Activated T-cell treated with anti-CD3 and anti-CD28 coated beads, Interleukin-2, amount 50 U/mL, for 48 hours (primary cell): ENCODE results near the gene FUT7.

Experiments
- DNase-seq, 2 experiments: peaks; one replicate each; pipeline ENCODE4 v3.0.0-alpha.2; 2020

FUT7 gene

DNA sequence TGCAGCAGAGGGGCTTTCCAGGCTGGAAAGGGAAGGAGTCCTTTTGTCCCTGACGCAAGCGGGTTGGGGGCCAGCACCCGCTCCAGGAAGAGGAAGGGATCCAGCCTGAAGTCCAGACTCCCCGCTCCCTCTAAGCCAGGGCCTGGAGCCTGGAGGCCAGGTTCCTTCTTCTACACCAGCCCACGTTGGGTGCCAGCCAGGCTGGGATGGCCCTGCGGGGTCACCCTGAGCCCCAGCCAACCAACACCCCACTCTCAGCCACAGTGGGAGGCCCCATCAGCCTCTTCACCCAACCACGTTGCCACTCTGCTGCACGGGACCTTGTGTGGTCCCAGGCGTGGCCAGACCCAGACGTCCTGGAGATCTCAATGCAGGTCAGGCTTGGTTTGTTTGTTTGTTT, 970 bp upstream of the FUT7 start:
- DNase-seq, result no peak

DNA sequence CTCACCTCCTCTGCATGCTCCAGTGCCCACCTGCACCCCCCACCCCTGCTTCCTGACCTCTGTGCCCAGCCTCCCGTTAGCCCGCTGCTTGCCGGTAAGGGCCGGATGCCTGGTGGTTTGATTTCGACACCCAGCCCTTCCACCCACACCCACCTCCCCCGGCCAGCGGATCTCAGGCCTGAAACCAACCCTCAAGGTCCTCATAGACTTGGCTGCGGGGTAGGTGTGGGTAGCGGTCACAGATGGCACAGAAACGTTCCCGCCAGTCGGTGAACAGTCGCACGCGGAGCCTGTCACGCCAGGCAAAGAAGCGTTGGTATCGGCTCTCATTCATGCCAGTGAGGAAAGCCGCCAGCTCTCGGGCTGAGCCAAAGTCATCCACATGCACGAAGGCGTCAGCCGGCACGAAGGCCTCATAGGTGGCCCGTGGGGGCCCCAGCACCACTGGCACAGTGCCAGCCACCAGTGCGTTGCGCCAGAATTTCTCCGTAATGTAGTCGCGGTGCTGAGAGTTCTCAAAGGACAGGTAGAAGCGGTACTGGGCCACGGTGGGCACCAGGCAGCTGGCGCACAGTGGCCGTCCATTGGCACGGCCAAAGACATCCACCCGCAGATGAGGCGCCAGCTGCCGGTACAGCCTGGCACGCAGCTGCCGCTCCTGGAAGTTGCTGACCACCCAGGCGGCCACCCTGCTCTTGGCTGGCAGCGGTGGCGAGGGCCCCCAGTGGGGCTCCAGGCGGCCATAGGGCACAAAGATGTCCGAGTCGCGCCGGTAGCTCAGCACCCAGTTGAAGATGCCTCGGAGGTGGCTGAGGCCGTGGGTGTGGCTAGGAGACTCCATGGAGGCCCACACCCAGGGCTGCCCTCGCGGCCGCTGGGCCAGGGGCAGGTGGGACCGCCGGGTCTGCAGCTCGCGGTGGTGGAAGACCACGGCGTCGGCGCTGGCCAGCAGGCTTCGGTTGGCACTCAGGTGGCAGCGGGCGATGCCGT, 1.1 kb downstream of the FUT7 start:
- DNase-seq, result peak; percentile 77 to 80

DNA sequence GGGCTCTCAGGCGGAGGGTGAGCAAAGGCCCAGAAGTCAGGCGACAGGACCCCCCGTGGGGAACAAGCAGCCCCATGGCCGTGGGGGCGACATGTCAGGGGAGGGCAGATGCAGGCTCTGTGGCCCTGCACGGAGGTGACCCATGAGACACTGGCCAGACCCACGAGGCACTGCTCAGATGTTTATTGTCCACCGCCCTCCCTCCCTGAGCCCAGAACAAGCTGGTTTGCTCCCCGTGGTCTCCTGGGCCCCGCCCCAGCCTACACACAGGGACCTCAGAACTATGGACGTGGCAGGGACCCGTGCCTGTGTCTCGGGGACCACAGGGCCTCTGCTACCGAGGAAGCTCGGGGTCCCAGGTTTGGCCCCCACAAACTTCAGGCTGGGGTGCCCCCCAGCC, 1.9 kb downstream of the FUT7 start:
- DNase-seq, result no peak

- DNase-seq, result peak; percentile 90
These were observed 2.6 kb downstream of the FUT7 start for GRCh38 chr9:137029058-137029936.

GRCh38 chr9:137028263-137029057, 3.4 kb downstream of the FUT7 start:
- DNase-seq, result peak; percentile 79 to 81

DNA sequence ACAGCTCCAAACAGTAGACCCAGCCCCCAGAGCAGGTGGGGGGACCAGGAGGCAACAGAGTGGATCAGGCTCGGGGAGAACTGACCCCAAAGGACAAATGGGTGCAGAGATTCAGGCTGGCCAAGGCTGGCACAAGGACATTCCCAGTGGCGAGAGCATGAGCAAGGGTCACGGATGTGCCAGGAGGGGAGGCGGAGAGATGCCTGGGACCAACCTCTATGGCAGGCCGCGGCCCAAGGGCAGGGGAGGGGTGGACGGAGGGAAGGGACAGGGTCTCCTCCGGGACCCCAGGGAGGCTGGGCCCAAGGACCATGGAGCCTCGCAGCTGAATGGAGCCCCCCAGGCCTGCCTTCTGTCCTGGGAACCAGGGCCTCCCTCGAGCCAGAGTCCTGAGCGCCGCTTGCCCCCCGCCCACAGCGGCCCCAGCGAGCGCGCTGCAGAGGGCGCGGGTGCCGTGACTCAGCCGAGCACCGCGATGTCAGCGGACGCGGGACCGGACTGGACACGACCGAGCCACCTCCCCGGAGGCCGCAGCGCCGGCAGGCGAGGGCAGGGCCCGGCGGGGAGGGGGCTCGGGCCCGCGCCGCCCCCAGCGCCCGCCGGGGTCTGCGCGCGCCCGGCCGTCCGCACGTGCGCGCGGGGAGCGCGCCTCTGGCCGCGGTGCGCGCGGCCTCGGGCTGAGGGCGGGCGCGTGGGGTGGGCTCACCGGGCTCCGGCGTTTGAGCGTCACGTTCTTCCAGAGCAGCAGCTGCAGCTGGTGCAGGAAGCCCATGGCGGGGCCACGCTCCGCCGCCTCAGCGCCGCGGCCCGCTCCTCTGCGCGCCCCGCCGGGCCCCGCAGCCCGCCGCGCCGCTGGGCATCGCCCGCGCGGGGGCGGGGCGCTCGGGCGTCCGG, 4.3 kb downstream of the FUT7 start, which contains the start of gene ABCA2:
TSS of gene ABCA2 (minus strand) at position 869 of the 894 bp plus-strand sequence. CDS start at position 772, 97 bp downstream.
- no peak for DNase-seq

GRCh38 chr9:137026828-137027227, 5.1 kb downstream of the FUT7 start:
- DNase-seq, result no peak

- DNase-seq, result no peak
These were observed 5.5 kb downstream of the FUT7 start for GRCh38 chr9:137026384-137026783.

GRCh38 chr9:137025517-137025966, 6.3 kb downstream of the FUT7 start:
- peak in 1 of 2 experiments; percentile 27 for DNase-seq

DNA sequence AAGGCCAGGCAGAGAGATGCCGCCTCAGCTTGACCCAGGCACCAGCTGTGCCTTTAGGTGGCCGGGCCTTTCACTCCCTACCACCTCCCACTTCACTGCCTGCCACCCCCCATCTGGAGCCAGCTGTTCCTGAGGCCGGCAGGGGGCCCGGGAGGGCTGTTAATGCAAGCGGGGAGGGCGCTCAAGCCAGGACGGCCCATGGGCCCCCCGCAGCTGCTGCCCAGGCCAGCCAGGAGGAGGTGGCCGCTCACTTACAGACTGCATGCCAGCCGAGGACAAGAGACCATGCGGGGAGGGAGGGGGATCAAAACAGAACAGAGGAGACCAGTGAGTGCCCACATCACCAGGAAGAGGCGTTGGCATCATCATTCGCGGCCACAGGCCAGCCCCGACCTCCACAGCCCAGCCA, 8.3 kb downstream of the FUT7 start:
- DNase-seq, result no peak

GRCh38 chr9:137023157-137023556, 8.7 kb downstream of the FUT7 start:
- no peak for DNase-seq

- DNase-seq, result no peak
These were observed 9.3 kb downstream of the FUT7 start for GRCh38 chr9:137022662-137023008.

- DNase-seq, result peak; percentile 85 to 88
These were observed 9.8 kb downstream of the FUT7 start for GRCh38 chr9:137021979-137022661.

DNA sequence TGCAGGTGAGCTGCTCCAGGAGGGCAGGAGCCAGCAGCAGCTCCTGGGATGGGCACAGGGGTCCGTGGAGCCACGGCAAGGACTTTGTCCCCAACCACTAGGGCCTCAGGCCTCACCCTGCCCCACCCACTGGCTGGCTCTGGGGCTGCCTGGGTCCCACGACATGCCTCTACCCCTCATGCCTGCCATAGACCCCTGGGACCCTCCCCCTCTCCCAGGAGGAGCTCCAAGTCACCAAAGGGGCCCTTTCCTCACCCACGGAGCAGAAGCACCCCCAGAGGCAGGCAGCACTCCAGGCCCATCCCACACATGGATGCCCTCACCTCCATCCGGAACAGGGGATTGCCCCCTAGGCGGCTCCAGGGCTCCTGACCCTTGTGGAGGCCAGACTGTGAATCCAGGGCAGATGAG, 10.3 kb downstream of the FUT7 start:
- no peak for DNase-seq

DNA sequence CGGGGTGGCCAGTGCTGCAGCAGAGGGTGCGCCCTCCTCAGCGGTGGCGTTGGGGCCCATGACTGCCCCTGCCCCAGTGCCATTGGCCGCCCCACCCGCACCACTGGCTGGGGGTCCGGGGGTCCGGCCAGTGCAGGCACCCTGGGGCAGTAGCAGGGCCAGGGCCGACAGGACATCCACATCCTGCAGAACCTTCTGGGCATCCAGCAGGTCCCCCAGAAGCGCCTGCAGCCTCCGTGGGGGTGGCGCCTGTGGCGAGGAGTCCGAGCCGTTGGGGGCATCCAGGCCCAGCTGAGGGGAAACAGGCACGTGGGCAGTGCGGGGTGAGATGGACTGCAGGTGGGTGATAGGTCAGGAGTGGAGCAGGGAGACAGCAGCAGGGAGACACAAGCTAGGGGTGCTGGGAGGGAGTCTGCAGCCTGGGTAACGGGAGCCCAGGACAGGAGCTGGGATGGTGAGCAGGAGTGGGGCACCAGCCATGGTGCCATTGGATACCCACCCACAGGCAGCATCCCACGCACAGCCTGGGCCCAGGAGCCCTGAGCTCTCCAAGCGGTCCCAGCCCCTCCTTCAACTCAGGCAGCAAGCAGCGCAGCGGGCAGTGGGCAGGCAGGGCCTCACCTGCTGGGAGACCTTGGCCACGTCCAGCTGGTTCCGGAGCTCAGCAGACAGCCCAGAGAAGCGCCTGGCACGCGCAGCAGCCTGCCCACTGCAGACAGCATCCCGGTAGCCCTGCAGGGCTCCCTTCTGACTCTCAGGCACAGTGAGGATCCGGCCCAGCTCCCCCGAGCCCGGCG, 10.9 kb downstream of the FUT7 start:
- DNase-seq, result no peak

DNA sequence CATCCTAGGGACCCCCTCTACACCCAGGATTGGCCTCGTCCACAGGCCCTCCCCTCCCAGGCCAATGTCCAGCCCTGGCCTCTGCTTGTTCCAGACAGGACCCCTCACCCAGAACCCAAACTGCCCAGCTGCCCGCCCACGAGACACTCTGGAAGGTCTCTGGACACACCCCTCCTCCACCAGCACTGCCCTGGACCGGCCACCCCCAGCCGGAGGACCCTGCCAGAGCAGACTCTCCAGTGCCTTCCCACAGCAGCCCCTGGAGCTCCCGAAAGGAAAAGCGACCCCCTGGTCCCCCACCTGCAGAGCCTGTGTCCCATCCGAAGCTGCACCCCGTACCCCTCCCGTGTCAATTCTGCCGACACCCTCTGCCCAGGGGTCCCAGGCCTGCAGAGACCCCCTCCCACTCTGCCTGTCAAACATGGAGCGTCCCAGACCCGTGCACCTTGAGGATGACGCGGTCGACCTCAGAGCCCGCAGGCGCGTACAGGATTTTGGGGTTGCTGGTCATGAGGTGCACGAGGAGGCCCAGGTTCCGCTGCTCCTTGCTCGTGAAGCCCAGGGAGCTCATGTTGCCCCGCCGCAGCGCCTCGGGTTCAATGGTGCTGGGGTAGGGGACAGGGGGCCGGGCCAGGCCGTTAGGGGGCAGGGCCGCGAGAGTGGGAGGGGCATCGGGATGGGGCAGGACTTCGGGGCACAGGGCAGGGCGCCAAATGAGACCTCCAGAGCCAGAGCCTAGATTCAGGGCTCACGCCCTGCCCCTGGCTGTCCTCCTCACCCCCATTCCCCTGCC, 11.8 kb downstream of the FUT7 start:
- no peak for DNase-seq

- DNase-seq, result no peak
These were observed 12.9 kb downstream of the FUT7 start for GRCh38 chr9:137018761-137019559.

DNA sequence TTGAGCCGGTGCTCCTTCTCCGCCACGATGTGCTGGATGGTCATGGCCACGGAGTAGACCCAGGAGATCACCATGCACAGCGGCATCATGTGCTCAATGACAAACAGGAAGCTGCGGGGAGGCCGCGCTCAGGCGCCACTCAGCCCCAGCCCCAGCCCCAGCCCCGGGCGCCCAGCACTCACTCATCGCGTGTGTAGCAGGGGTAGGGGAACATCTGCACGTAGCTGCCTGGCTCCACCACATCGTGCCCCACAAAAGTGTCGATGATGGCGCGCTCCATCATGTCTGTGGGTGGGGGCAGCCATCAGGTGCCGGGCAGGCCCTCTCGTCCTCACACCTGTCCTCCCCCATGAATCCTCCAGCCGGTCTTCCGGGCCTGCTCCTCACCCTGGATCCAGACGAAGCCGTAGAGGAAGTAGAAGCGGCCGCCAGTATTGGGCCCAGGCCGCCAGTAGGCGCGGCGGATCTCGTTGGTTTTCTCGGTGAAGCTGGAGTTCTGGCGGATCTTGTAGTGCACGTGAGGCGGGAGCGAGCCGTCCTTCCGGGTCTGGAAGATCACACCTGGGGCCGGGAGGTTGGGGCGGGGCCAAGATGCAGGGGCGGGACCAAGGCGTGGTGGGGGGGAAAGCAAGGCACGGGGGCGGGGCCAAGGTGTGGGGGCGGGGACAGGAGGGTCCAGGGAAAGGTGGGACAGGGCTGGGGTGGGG, 13.9 kb downstream of the FUT7 start:
- DNase-seq, result no peak
